Measurements from ENCODE around the gene COTL1. TPM values are rescaled to one million over a fixed set of nuclear protein-coding genes. Genes with fewer than 3 reads are reported as not detected.

Gene COTL1
- total RNA-seq, 1 experiment from 2014 or later = 102 TPM

DNA sequence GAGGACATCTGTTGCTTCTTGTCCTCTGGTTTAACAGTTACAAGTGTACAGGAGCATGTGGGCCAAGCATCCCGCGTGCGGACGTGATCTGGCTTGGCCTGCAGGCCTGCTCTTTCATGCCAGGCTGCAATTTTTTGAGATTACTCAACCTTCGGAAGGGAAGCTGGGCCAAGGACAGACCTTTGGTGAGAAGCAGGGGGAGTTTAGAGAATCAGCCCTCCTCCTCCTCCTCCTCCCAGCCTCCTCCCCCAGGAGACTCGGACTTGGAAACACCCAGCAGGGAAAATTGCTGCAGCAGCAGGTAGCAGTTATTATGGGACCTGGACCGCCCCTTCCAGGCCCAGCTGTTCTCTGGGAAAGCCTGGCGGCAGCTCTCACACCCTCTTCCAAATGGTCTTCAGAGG lies 25.3 kb upstream of the COTL1 start (continued):
- TF ChIP-seq, protein P1, sequence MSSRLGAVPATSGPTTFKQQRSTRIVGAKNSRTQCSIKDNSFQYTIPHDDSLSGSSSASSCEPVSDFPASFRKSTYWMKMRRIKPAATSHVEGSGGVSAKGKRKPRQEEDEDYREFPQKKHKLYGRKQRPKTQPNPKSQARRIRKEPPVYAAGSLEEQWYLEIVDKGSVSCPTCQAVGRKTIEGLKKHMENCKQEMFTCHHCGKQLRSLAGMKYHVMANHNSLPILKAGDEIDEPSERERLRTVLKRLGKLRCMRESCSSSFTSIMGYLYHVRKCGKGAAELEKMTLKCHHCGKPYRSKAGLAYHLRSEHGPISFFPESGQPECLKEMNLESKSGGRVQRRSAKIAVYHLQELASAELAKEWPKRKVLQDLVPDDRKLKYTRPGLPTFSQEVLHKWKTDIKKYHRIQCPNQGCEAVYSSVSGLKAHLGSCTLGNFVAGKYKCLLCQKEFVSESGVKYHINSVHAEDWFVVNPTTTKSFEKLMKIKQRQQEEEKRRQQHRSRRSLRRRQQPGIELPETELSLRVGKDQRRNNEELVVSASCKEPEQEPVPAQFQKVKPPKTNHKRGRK (CRISPR knock-in tag; IDR thresholded peaks at IDR 0.05; ENCODE audit: borderline replicate concordance) = no peak
- no peak for TF ChIP-seq ZNF671 (CRISPR knock-in tag; IDR thresholded peaks at IDR 0.05)
- TF ChIP-seq, protein P2, sequence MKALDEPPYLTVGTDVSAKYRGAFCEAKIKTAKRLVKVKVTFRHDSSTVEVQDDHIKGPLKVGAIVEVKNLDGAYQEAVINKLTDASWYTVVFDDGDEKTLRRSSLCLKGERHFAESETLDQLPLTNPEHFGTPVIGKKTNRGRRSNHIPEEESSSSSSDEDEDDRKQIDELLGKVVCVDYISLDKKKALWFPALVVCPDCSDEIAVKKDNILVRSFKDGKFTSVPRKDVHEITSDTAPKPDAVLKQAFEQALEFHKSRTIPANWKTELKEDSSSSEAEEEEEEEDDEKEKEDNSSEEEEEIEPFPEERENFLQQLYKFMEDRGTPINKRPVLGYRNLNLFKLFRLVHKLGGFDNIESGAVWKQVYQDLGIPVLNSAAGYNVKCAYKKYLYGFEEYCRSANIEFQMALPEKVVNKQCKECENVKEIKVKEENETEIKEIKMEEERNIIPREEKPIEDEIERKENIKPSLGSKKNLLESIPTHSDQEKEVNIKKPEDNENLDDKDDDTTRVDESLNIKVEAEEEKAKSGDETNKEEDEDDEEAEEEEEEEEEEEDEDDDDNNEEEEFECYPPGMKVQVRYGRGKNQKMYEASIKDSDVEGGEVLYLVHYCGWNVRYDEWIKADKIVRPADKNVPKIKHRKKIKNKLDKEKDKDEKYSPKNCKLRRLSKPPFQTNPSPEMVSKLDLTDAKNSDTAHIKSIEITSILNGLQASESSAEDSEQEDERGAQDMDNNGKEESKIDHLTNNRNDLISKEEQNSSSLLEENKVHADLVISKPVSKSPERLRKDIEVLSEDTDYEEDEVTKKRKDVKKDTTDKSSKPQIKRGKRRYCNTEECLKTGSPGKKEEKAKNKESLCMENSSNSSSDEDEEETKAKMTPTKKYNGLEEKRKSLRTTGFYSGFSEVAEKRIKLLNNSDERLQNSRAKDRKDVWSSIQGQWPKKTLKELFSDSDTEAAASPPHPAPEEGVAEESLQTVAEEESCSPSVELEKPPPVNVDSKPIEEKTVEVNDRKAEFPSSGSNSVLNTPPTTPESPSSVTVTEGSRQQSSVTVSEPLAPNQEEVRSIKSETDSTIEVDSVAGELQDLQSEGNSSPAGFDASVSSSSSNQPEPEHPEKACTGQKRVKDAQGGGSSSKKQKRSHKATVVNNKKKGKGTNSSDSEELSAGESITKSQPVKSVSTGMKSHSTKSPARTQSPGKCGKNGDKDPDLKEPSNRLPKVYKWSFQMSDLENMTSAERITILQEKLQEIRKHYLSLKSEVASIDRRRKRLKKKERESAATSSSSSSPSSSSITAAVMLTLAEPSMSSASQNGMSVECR (CRISPR knock-in tag; IDR thresholded peaks at IDR 0.05; ENCODE audit: borderline replicate concordance) = no peak
- no peak for TF ChIP-seq JUN (CRISPR knock-in tag; IDR thresholded peaks at IDR 0.05)
- TF ChIP-seq, protein P3, sequence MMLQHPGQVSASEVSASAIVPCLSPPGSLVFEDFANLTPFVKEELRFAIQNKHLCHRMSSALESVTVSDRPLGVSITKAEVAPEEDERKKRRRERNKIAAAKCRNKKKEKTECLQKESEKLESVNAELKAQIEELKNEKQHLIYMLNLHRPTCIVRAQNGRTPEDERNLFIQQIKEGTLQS (CRISPR knock-in tag; conservative IDR thresholded peaks at IDR 0.05) = no peak

DNA sequence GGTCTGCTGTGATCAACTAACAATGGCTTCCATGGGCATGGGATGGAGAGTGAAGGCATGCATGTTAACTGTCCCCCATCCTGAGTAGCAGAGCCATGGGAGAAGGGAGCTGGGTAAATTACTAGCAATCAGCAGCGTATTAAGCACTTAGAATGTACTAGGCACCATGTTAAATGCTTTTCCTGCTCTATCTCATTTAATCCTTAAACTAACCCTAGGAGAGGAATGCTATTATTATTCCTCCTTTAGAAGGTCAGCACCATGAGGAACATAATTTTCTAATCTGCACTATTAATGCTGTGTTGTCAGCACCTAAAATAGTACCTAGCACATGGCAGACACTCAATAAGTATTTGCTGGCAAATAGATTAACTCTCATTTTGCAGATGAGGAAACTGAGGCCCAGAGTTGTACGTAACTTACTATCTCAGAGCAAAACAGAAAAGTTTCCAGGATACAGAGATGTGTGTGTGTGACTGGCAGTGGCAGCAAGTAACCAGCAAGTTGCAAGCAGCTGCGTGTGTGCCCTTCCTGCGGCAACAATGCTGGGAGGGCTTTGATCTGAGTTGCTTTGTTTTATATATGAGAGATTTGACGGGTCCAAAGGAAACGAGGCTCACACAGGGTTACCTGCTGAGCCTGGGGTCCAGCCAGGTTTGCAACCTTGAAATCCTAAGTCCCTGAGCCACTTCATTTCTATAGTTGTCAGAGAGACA lies 23.9 kb upstream of the COTL1 start:
- ChIA-PET POLR2A (interaction anchor here (1.0 kb wide), 1 partner anchor 88 kb away, joined by 3 read pairs; no protein-coding TSS in a partner anchor), CTCF (interaction anchor here (0.7 to 2.9 kb wide), 4 partner anchors 30 to 113 kb away, joined by 3 to 13 read pairs (median 8); no protein-coding TSS in a partner anchor)
- DNase-seq (ENCODE audit: low spot score) (no peak), ATAC-seq (no peak)
- H3K9me3 Mint-ChIP-seq = peaks cover 3% of the 10 kb centered on the region; the same call in 1 of the 2 replicates
- H3K4me3 Mint-ChIP-seq = no peak overlapping the region
- H3K36me3 Mint-ChIP-seq = no peaks in the 10 kb centered on the region
- H3K27me3 Mint-ChIP-seq (ENCODE audit: low read depth) = peaks cover 6% of the 10 kb centered on the region; the same call in 1 of the 2 replicates
- H3K27ac Mint-ChIP-seq = 0 out of 2 replicates have a peak overlapping the region, but pooled peaks have one; percentile 17
- H3K4me1 Mint-ChIP-seq = peaks cover 24% of the 10 kb centered on the region
- TF ChIP-seq, protein P4, sequence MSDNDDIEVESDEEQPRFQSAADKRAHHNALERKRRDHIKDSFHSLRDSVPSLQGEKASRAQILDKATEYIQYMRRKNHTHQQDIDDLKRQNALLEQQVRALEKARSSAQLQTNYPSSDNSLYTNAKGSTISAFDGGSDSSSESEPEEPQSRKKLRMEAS (CRISPR knock-in tag; IDR thresholded peaks at IDR 0.05) = no peak
- TF ChIP-seq ATF1 (CRISPR knock-in tag; IDR thresholded peaks at IDR 0.05) (no peak), CBFB (CRISPR knock-in tag; IDR thresholded peaks at IDR 0.05; ENCODE audit: low read depth) (no peak), ESRRA (CRISPR knock-in tag; IDR thresholded peaks at IDR 0.05; ENCODE audit: borderline replicate concordance) (no peak), EMX1 (CRISPR knock-in tag; IDR thresholded peaks at IDR 0.05) (no peak), FOXJ3 (CRISPR knock-in tag; IDR thresholded peaks at IDR 0.05; ENCODE audit: borderline replicate concordance) (no peak), CREB1 (CRISPR knock-in tag; IDR thresholded peaks at IDR 0.05) (no peak), GABPB1 (CRISPR knock-in tag; IDR thresholded peaks at IDR 0.05) (no peak), TEAD1 (CRISPR knock-in tag; IDR thresholded peaks at IDR 0.05) (no peak), MYBL2 (CRISPR knock-in tag; IDR thresholded peaks at IDR 0.05) (no peak)
- TF ChIP-seq, protein P5, sequence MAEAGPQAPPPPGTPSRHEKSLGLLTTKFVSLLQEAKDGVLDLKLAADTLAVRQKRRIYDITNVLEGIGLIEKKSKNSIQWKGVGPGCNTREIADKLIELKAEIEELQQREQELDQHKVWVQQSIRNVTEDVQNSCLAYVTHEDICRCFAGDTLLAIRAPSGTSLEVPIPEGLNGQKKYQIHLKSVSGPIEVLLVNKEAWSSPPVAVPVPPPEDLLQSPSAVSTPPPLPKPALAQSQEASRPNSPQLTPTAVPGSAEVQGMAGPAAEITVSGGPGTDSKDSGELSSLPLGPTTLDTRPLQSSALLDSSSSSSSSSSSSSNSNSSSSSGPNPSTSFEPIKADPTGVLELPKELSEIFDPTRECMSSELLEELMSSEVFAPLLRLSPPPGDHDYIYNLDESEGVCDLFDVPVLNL (CRISPR knock-in tag; IDR thresholded peaks at IDR 0.05; ENCODE audit: borderline replicate concordance, low read depth) = no peak
- TF ChIP-seq, protein P6, sequence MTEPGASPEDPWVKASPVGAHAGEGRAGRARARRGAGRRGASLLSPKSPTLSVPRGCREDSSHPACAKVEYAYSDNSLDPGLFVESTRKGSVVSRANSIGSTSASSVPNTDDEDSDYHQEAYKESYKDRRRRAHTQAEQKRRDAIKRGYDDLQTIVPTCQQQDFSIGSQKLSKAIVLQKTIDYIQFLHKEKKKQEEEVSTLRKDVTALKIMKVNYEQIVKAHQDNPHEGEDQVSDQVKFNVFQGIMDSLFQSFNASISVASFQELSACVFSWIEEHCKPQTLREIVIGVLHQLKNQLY (CRISPR knock-in tag; IDR thresholded peaks at IDR 0.05) = no peak
- TF ChIP-seq, protein P7, sequence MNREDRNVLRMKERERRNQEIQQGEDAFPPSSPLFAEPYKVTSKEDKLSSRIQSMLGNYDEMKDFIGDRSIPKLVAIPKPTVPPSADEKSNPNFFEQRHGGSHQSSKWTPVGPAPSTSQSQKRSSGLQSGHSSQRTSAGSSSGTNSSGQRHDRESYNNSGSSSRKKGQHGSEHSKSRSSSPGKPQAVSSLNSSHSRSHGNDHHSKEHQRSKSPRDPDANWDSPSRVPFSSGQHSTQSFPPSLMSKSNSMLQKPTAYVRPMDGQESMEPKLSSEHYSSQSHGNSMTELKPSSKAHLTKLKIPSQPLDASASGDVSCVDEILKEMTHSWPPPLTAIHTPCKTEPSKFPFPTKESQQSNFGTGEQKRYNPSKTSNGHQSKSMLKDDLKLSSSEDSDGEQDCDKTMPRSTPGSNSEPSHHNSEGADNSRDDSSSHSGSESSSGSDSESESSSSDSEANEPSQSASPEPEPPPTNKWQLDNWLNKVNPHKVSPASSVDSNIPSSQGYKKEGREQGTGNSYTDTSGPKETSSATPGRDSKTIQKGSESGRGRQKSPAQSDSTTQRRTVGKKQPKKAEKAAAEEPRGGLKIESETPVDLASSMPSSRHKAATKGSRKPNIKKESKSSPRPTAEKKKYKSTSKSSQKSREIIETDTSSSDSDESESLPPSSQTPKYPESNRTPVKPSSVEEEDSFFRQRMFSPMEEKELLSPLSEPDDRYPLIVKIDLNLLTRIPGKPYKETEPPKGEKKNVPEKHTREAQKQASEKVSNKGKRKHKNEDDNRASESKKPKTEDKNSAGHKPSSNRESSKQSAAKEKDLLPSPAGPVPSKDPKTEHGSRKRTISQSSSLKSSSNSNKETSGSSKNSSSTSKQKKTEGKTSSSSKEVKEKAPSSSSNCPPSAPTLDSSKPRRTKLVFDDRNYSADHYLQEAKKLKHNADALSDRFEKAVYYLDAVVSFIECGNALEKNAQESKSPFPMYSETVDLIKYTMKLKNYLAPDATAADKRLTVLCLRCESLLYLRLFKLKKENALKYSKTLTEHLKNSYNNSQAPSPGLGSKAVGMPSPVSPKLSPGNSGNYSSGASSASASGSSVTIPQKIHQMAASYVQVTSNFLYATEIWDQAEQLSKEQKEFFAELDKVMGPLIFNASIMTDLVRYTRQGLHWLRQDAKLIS (CRISPR knock-in tag; IDR thresholded peaks at IDR 0.05; ENCODE audit: borderline replicate concordance) = no peak
- TF ChIP-seq, protein P8, sequence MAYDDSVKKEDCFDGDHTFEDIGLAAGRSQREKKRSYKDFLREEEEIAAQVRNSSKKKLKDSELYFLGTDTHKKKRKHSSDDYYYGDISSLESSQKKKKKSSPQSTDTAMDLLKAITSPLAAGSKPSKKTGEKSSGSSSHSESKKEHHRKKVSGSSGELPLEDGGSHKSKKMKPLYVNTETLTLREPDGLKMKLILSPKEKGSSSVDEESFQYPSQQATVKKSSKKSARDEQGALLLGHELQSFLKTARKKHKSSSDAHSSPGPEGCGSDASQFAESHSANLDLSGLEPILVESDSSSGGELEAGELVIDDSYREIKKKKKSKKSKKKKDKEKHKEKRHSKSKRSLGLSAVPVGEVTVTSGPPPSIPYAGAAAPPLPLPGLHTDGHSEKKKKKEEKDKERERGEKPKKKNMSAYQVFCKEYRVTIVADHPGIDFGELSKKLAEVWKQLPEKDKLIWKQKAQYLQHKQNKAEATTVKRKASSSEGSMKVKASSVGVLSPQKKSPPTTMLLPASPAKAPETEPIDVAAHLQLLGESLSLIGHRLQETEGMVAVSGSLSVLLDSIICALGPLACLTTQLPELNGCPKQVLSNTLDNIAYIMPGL (CRISPR knock-in tag; IDR thresholded peaks at IDR 0.05) = no peak
- TF ChIP-seq, protein P3 (CRISPR knock-in tag; conservative IDR thresholded peaks at IDR 0.05) = no peak

Data from WTC11 (cell line).